Measurements from ENCODE around the gene FUT8.
A peak's percentile ranks its signal among the peaks of the same experiment; 100 is the strongest.
"Not testable (repeated sequence)": the region's sequence is repeated elsewhere in the genome, so short reads cannot be mapped to it uniquely, and the experiment has no call there.

Gene FUT8

GRCh38 chr14:65419593-65420252 is 7.2 kb downstream of the FUT8 start:
- DNase-seq (ENCODE audit: low spot score) = no peak

GRCh38 chr14:65421201-65421981 is 8.9 kb downstream of the FUT8 start:
- DNase-seq (ENCODE audit: low spot score) = peak; percentile 56

DNA sequence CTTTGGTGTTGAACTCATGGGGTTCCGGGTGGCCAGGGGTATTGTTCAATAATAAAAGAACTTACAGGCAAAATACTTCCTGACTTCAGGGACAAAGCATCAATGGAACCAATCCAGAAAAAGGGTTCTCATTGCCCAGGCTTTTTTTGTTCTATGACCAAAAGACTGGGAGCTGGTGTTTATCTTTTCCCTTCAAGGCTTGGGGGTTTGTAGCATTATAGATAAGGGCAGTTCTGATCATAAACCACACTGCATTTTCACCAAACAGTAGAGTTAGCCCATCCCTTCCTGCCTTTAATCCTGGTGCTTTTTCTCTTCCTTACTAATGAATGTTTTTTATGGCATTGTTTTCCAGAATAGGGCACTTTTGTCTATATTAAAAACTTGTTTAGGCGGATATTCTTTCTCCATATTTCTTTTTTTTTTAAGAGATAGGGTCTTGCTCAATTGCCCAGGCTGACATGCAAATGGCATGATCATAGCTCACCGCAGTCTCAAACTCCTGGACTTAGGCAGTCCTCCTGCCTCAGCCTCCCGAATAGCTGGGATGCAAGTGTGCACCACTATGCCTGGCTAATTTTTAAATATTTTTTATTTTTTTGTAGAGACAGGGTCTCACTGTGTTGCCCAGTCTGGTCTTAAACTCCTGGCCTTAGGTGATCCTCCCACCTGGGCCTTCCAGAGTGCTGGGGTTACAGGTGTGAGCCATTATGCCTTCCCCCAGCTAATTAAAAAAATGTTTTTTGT is 9.7 kb downstream of the FUT8 start:
- DNase-seq (ENCODE audit: low spot score) = no peak

DNA sequence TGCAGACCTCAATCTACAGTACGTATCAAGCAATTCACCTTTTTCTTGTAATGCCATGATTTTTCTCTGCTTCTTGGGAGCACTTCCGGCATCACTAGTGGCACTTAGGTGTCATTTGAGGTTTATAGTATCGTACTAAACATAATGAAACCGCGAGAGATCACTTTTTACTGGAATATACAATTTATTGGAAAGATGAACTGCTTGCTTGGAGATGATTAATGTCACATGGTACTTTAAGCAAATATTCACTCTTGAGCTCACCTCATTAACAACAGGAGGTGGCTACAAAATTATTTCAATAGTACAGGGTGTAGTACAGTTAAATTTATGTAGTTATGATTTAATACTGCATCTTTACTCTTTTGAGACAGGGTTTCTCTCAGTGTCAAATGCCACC is 11.5 kb downstream of the FUT8 start:
- DNase-seq (ENCODE audit: low spot score) = no peak

- DNase-seq (ENCODE audit: low spot score) = no peak
Observed at GRCh38 chr14:65424531-65424930, 12.0 kb downstream of the FUT8 start.

DNA sequence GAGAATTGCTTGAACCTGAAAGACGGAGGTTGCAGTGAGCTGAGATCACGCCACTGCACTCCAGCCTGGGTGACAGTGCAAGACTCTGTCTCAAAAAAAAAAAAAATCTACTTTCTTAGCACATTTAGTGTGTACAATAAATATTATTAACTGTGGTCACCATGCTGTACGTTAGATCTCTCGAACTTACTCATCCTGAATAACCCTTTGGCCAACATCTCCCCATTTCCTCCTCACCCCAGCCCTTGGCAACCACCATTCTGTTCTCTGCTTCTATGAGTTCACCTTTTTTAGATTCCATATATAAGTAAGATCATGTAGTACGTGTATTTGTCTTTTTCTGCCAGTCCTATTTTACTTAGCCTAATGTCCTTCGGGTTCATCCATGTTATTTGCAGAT is 13.4 kb downstream of the FUT8 start:
- DNase-seq (ENCODE audit: low spot score) = no peak

- not testable (repeated sequence) for DNase-seq (ENCODE audit: low spot score)
Observed at GRCh38 chr14:65426902-65427301, 14.4 kb downstream of the FUT8 start.

DNA sequence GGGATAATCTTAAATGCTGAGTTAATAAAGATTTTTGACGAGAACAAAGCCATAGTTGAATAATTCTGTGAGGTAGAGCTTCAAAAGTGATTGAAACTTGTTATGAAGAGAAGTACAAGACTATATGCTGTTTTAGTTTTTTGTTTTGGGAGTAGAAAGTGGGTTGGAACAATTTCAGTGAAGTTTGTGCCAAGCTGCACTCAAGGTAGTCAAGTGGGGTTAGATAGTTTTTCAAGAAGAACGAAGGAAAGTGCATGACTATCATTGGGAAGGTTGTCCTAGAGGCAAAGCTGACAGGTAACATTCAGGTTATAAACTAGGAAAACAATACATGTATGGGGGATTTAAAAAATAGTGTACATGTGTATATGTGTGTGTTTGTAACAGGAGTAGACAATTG is 16.2 kb downstream of the FUT8 start:
- DNase-seq (ENCODE audit: low spot score) = no peak

DNA sequence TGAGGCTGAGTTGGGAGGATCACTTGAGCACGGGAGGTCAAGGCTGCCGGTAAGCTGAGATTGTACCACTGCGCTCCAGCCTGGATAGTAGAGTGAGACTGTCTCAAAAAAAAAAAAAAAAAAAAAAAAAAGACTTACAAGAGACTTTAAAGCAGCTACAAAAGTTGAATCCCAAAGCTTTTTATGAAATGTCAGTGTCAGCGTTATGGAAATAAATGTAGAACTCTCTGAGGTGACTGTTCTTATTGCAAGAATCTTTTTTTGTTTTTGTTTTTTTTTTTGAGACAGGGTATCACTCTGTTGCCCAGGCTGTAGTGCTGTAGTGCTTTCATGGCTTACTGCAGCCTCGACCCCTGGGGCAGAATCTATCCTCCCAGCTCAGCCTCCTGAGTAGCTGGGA is 17.2 kb downstream of the FUT8 start:
- no peak for DNase-seq (ENCODE audit: low spot score)

- no peak for DNase-seq (ENCODE audit: low spot score)
Observed at GRCh38 chr14:65431245-65431644, 18.7 kb downstream of the FUT8 start.

- DNase-seq (ENCODE audit: low spot score) = peak; percentile 35
Observed at GRCh38 chr14:65431951-65432350, 19.4 kb downstream of the FUT8 start.

DNA sequence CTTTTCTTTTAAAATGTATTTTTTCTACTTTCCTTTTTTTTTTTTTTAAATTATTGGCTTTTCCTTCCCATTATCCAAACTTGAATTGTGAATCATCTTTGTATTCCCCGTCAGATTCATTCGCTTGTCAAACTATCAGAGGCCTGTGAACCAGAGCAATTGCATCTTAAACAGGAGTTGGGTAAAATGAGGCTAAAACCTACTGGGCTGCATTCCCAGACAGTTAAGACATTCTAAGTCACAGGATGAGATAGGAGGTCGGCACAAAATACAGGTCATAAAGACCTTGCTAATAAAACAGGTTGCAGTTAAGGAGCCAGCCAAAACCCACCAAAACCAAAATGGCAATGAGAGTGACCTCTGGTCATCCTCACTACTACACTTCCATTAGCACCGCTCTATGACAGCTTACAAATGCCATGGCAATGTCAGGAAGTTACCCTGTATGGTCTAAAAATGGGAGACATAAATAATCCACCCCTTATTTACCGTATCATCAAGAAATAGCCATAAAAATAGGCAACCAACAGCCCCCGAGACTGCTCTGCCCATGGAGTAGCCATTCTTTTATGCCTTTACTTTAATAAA is 19.9 kb downstream of the FUT8 start:
- no peak for DNase-seq (ENCODE audit: low spot score)

GRCh38 chr14:65433157-65433556 is 20.6 kb downstream of the FUT8 start:
- DNase-seq (ENCODE audit: low spot score) = no peak

- no peak for DNase-seq (ENCODE audit: low spot score)
Observed at GRCh38 chr14:65433646-65434045, 21.1 kb downstream of the FUT8 start.

GRCh38 chr14:65434216-65434850 is 21.8 kb downstream of the FUT8 start:
- DNase-seq (ENCODE audit: low spot score) = no peak

DNA sequence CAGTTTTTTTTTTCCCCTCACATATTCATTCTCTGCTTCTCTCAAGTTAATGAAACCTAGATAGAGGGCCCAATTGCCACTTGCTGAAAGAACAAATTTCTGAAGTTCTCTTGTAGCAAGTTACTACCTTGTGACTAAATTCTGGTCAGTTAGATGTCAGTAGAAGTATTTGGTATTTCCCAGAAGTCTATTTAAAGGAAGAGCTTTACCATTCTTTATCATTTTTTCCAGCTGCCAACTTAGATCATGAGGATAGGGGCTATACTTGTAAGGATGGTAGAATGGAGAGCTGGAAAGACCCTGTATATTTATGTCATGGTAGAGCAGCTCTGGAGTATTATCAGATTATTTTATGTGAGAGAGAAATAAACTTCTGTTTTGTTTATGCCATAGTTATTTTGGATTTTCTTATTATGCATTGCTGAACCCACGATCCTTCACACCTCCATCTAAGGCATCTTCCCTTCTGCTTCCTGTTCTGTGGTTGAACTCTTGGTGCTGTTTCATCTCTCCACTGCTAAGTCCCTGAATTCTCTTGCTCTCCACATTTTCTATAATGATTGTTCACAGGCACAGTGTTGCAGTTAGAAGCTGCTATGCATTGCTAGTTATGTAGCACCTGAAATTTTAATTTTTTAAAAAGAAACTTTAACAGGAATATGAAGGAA is 25.9 kb downstream of the FUT8 start:
- no peak for DNase-seq (ENCODE audit: low spot score)

GRCh38 chr14:65439117-65439516 is 26.6 kb downstream of the FUT8 start:
- DNase-seq (ENCODE audit: low spot score) = no peak

- DNase-seq (ENCODE audit: low spot score) = no peak
Observed at GRCh38 chr14:65440230-65440629, 27.7 kb downstream of the FUT8 start.

- no peak for DNase-seq (ENCODE audit: low spot score)
Observed at GRCh38 chr14:65444230-65444629, 31.7 kb downstream of the FUT8 start.

DNA sequence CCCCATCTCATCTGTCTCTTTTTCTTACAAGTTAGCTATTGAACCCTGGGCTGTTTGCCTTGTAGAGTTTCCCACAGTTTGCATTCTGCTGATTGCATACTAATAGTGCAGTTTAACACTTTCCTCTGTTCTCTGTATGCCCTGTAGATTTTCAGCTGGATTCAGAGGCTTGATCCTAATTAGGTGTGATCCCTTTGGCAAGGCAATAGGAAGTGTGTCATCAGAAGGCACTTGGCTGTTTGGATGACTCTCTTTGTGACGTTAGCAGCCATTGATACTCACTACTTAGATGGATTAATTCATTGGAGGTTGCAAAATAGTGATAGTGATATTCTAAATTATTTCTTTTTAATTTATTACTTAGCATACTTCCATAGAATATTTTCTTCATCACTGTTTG is 33.6 kb downstream of the FUT8 start:
- peak; percentile 37 for DNase-seq (ENCODE audit: low spot score)

- no peak for DNase-seq (ENCODE audit: low spot score)
Observed at GRCh38 chr14:65449647-65450046, 37.1 kb downstream of the FUT8 start.
